HG03565 (cell line): ENCODE results near the gene PRDM16.

Experiments
- ATAC-seq: cut with Tn5 transposase; IDR thresholded peaks from one replicate; pipeline ENCODE4 v1.9.1; 2021; ENCODE audit warnings: mild to moderate bottlenecking, moderate library complexity; ENCODE audit not compliant: unreplicated experiment

PRDM16 gene

DNA sequence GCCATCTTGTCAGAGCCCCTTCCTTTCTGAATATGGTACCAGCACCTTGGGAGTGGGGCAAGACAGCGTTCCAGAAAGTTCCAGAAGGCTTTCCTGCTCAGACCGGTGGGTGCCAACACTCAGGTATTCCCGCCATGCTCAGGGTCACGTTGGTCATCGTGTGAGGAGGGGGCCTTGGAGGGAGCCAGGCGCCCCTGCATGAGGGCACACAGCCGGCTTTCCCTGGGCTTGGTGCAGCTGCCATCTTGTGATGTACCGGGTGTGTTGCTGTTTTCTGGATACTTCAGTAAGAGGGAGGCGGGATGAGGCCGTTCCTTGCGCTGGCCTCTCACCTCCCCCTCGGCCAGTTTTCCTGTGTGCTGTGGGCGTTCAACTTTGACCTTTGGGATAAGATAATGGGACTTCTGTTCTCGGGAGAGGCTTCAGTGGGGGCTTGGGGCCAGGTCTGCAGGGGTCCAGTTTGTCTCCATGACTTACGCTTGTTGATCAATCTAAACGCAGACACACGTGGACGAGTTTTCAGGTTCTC, 69.7 kb downstream of the PRDM16 start:
- no peak for ATAC-seq

DNA sequence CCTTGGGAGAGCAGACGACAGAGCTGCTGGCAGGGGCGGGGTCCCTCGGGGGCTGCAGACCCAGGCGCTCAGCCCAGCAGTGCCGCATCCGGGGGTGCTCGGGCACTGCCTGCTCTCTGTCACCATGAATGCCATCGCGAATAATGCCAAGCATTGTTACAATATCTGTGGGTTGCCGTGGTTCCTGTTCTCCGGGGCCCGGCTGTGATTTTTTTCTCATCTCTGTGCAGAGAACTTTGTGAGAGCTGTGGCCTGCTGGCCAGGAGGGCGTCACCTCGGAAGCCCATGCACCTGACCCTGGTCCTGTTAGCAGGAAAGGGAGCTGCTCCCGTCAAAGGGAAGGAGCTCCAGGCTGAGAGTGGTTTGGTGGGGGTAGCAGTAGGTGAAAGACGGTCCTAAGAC, 70.4 kb downstream of the PRDM16 start:
- ATAC-seq = no peak

DNA sequence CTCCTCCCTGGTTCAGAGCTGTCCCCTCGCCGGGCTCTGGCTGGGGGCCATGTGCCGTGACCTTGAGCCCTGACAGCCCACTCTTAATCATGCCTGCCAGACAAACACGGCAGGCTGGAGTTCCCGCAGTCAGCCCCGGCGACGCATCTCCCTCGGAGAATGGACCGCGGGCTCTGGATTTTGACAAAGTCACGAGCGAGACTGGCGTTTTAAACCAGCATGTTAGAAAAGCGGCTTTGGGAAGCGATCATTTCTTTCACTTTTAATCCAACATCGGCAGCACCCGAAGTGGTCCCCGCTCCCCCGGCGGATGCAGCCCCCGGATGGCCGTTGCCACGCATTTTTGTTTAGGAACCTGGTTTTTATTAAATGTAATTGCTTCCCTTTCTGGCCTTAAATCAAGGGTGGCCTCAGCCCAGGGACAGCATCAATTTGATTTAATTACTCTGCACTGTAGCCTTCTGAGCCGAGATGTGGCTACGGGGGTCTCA, 70.9 kb downstream of the PRDM16 start:
- ATAC-seq = no peak

DNA sequence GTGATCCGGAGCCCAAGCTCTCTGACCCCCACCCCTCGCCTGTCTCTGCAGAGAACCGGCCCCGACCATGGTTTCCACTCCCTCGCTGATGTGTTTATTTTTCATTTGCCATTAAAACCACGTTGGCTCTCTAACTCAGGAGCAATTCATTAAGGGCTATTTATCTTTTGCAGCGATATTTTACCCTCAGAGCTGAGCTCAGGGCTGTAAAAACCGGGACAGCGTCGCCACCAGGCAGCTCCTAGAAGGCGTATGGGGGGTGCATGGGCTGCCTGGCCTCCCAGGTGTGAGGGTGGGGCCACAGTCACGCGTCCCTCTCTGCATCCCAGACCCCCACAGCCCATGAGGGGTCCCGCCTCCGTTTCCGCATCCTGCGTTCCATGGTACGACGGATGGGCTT, 71.4 kb downstream of the PRDM16 start:
- ATAC-seq = no peak

DNA sequence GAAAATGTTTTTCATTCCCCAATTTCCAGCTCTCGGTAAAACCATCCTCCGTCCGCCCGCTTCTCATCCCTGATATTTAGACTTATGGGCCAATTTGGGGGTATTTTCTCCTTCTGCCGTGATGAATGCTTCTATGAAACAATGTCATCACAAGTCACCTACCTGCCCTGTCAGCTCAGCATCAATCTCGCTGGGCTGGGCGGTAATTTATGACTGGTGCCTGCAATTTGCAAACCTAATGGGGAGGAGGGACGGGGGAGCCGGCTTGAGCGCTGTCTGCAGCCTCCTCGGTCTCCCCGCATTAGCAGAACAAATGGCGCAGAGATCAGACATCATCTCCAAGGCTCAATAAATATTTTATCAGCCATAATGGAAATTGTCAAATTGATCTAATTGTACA, 72.1 kb downstream of the PRDM16 start:
- no peak for ATAC-seq

DNA sequence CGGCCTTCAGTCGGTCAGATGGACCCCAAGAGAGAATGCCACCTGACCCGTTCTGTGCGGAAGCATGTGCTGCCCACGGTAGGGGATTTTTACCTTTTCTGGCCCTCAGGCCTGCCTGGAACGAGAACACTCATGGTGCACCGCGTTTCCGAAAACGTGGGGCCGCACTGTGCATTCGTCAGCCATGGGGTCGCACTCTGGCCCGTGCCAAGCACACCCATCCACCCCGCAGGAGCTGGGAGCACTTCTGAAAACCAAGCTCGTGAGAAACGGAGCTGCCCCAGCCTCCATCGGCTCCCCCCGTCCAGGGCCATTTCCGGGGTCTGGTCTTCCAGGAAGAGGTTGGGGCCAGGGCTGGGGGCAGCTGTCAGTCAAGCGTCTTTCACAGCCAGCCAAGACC, 72.8 kb downstream of the PRDM16 start:
- no peak for ATAC-seq

DNA sequence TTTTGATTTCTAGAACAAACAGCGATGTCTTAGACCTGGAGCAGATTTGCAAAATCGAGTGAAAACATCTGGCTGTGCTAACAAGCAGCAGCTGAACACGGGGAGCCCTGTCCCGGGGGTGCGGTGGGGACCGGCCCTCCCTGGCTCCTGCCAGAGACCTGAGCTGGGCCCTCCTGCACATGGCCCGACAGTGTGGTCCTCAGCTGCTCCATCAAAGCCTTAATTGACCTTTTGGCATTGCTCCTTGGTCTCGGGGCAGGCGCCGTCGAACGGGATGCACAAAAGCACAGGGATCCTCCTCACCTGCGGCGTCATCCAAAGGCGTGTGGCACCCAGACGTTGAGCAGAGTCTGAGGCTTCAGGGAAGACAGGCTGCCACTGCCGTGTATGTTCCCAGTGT, 73.2 kb downstream of the PRDM16 start:
- no peak for ATAC-seq

DNA sequence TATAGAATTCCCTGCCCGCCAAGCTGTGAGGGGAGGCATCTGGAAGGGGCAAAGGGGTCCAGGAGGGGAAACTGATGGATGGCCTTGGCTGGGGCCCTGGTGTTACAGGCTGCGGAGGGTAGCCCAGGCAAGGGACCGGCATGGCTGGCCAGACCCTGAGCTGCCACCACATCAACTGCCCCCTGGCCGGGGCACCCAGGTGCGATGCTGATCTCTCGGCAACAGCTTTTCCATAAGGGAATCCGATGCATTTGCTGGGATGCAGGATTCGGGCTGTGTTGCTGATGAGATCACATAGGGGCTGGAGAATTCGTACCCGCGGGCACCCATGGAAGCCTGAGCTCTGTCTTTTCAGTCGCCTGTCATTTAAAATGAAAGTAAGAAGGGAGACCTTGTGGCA, 73.7 kb downstream of the PRDM16 start:
- no peak for ATAC-seq

DNA sequence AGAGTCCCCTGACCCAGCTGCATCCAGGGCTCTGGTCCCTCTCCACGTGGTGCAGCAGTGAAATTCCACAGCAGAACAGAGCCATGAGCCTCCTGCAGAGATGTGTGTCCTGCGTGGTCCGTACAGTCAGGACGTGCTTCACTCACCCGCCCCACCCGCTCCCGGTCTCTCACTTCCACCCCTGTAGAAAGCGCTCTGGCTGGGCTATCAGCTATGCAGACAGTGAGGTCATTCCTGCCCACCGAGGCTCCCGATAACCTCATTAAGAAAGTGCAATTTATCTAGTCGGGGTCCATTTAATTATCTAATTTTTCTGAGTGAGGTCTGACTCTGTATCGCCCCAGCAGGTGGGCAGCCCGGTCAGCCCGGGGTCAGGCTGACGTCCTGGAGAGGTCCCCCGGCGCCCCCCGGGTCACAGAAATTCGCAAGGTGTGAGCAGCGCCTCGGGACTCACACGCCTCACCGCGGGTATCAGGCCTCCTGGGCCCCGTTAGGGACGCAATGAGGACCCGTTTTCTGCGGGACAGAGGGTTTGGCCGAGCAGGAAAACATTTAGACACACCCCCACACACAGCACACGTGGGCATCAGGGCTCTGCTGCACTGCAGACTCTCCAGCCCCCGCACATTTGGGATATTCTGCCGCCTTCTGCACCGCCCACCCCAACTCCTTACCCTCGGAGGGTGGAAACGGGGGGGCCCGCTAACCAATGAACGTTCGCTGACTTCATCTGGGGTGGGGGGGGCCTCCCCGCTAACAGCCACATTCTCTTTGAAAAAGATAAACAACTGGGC, 76.7 kb downstream of the PRDM16 start:
- ATAC-seq = no peak

DNA sequence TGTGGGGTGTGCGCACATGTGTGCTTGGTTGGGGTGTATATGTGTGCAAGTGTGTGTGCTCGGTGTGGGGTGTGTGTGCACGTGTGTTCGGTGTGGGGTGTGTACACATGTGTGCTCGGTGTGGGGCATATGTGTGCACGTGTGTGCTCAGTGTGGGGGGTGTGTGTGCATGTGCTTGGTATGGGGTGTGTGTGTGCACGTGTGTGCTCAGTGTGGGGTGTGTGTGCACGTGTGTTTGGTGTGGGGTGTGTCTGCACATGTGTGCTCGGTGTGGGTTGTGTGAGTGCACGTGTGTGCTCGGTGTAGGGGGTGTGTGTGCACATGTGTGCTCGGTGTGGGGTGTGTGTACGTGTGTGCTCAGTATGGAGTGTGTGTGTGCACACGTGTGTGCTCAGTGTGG, 77.5 kb downstream of the PRDM16 start:
- ATAC-seq = no peak

DNA sequence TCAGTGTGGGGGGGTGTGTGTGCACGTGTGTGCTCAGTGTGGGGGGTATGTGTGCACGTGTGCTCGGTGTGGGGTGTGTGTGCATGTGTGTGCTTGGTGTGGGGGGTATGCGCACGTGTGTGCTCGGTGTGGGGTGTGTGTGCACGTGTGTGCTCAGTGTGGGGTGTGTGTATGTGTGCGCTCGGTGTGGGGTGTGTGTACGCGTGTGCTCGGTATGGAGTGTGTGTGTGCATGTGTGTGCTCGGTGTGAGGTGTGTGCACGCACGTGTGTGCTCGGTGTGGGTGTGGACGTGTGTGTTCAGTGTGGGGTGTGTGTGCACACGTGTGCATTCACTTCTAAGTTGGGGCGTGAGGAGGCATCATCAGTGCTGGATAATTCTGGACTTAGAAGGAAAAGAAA, 77.9 kb downstream of the PRDM16 start:
- ATAC-seq = no peak

DNA sequence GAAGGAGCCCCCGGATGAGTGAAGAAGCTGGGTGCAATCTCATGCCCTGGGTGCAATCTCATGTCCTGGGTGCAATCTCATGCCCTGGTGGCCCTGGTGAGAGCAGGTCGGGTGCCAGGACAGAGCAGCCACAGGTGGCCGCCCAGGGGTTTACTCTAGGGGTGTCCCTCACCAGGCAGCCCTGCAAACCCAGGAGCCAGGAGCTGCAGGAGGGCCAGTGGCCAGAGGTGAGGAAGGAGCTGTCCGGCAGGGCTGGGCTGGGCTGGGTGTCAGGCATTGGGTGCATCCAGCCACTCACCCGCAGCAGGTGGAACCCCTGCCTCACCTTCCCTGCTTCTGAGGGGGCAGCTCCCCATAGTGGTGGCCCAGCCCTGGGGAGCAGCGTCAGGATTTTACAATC, 79.2 kb downstream of the PRDM16 start:
- ATAC-seq = no peak

DNA sequence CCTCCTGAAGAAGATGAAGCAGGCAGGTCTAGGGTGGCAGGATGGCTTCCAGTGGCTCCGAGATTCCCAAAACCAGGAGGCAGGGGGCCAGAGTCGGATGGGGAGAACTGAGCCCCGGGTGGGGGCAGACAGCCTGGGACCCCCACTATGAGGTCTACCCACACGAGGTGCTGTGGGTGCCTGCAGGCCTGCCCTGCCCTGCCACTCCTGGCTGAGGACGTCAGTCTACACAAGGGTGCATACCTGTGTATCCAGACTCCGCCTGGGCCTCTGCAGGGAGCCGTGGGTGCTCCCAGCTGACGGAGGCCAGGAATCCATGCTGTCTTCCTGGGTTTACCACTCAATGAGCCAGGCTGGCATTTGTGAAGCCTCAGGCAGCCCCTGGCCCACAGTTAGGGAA, 80.3 kb downstream of the PRDM16 start:
- no peak for ATAC-seq

DNA sequence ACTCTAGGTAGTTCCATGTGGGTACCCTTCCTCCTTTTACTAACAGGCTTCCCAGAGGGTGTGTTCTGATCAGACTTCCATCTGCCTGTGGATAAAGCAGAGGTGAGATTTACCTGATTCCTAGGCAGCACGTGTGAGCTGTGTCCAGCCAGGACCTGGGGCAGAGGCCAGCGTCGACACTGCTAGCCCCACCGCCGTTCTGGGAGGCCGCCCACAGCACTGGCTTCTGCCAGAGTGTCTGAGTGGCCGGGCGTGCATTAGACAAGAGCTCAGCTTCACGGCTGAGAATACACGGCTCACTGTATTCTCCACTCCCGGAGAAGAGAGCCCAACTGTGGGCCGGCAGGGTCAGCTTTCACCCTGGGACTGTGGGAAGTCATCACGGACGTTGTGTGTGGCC, 82.5 kb downstream of the PRDM16 start:
- no peak for ATAC-seq

DNA sequence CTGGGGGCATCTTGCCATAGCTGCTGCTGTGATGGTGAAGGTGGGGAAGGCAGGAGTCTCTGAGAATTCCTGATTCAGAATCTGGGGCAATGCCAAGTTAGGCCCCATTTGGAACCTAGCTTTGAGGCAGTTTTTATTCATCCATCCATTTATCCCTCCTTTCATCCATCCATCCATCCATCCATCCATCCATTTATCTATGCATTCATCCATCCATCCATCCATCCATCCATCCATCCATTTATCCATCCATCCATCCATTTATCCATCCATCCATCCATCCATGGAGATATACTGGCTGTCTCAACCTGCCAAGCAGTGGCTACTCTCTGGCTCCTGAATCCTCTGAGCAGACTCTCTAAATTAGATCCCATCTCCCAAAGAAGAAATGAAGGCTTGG, 83.1 kb downstream of the PRDM16 start:
- ATAC-seq = no peak

DNA sequence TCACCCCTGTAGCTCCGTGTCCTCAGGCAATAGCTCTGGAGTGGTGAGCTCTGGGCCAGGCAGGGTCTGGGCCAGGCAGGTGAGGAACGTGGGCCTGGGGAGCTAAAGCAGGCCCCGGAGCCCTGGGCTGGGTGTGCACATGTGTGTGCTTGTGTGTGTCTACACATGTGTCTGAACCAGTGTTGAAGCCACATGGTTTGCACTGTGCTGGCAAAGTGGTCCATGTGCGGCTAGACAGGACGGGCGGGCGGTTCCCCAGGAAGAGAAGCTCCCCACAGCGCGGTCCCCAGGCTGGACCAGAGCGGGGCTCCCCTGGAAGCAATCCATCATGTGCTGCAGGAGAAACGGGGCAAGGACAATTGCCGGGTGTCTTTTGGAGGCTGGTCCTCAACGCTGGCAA, 84.2 kb downstream of the PRDM16 start:
- ATAC-seq = no peak

DNA sequence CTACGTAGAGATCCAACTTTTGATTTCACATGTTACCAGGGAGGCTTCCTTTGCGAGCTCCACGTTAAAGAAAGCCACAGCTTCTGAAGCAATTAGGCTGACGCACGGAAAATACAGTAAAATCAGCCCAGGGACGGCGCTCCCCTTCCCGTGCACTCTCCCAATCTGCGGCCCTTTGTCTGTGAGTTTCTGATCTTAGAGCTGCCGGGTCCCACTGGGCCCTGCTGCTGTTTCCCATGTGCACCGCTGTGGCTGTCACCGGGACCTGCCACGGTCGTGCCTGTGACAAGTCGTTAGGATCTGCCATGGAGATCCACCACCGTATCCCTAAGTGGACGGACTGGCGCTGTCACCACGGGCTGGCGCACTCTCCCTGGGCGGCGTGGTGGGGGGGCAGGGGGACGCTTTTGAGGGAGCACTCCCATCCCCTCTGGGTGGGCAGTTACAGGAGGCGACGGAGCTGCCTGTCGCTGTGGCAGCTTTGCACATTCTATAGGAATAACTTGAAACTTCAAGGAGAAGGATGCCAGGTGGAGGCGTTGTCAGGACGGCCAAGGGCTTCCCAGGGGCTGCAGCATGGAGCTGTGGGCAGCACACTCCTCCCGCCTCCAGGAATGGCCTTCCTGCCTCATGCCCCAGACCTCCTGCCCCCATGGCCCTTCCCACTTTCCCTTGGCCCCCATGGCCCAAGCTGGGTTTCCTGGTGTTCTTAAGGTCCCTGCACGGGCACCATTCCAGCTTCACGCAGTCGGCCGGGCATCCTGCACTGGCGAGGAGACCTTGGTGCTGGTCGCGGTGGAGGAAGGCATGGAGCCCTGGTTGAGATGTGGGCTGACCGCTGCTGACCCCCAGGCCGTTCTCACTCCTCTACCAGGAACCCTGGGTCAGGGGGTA, 85.1 kb downstream of the PRDM16 start:
- no peak for ATAC-seq

DNA sequence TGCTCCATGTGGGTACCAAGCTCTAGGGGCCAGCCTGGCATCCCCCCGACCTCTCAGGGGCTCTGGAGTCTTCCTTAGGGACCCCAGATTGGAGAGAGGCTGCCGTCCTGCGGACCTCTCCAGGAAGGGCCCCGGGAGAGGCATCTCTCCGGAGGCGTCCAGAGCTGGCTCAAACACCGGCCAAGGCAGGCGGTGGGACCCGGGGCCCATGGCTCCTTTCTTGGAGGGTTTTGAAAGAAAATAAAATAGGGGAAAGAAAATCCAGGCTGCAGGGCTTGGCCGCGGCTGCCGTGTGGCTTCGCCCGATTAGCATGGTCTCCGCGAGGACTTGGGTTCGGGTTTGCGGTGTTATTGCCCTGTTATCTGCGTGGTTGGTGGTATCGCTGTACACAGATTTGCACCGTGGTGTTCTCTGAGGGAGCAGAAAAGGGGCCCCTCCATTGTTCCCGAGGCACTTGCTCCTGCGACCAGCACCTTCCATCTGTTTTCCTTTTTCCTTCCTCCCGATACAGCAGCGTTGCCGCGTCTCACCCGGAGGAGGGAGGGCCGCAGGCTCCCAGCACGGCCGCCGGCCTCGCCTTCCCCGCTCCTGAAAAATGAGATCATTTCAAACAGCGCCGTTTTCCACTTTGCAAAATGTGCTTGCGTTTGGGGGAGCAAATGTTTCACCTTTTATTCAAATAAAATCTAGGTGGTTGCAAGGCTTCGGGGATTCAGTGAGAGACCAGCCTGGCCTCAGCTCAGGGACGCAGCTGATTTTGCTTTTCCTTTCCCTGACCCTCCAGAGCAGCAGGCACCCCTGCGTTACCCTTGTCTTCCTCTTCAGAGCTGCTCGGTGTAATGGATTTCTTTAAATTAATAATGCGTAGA, 86.3 kb downstream of the PRDM16 start:
- ATAC-seq = no peak

DNA sequence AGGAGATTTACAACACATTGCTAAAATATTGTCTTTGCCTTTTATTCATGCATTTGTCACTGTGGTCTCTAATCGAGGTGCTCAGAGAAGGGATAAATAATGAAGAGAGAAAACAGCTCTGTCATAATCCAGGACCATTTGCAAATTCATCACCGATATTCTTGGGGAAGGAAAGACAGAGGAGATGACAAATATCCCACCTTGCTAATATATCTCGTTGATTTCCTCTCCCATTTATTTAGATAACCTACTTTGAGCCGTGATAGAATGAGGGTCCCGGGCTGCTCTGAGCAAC, 86.9 kb downstream of the PRDM16 start:
- no peak for ATAC-seq

DNA sequence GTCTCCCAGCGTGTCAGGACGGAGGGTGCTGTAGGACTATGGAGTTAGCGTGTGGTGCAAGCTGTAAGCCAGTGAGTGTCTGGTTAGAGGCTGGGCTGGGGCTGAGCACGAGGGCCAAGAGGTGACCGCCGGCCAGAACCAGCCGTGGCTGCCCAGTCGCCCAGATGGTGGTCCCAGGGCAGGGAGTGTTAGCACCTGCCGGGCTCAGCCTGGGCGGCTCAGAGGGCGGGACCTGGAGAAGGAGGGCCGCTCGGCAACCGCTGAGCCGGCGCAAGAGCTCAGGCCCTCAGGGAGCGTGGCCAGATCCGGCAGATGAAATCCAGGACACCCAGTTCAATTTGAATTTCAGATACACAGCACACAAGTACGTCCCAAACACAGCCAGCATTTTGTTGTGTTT, 87.9 kb downstream of the PRDM16 start:
- ATAC-seq = no peak

DNA sequence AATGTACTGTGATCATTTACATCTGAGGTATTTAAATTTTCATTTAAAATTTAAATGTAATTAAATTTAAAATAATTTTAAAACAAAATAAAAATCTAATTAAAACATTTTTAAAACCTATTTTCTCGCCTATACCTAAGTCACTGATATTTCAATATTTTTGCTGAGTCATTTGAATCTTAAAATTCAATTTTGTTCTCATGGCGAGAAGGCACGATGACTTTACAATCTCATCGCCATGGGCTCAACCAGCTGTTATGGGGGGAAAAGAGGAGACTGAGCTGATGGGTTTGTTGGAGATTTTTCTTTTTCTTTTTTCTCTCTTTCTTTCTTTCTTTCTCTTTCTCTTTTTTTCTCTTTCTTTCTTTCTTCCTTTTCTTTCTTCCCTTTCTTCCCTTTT, 89.3 kb downstream of the PRDM16 start:
- ATAC-seq = no peak
